Left ventricle myocardium superior (tissue), 1 donor: ENCODE results near the gene KRTAP10-8. TPM values are rescaled to one million over a fixed set of nuclear protein-coding genes. Genes with fewer than 3 reads are reported as not detected.
"Not testable (repeated sequence)": the region's sequence is repeated elsewhere in the genome, so short reads cannot be mapped to it uniquely, and the experiment has no call there.

Source experiments
- ATAC-seq: fragments of 200-7000 bp; cut with Tn5 transposase; one replicate; pipeline ENCODE4 v1.9.1; 2020; ENCODE audit warnings: mild to moderate bottlenecking, moderate library complexity
- DNase-seq: peaks from one replicate; pipeline ENCODE4 v3.0.0-alpha.2; 2020
- intact Hi-C: fragments of 100-400 bp; cut with micrococcal nuclease; formaldehyde crosslinking; loops from one replicate; pipeline ENCODE4 v1.11.0; 2022
- total RNA-seq: library from RNA; stranded (reverse); fragmentation: NEBNext Ultra II Directional; extraction: Animal tissue kit (Norgen Biotek cat#: 25700); gene quantifications from one replicate; pipeline ENCODE4 v1.2.1, GENCODE V29; 2021
- donor health status: DM: no; HTN: yes; CAD: no; lungs with severe emphysema.

The KRTAP10-8 gene
- total RNA-seq, 1 donor from 2014 or later = not detected

GRCh38 chr21:44636209-44637017, 24.5 kb downstream of the KRTAP10-8 start:
- no peak for DNase-seq
- intact Hi-C loops = no loop called here

GRCh38 chr21:44637018-44637850, 25.4 kb downstream of the KRTAP10-8 start, which contains the start of gene KRTAP10-10:
Gene KRTAP10-10, plus strand, starts transcription at chr21:44637356. Its CDS starts 62 bp downstream, at chr21:44637418.
- no peak for DNase-seq
- intact Hi-C loops = no loop called here
- ATAC-seq = no peak

More at GRCh38 chr21:44636209-44637017, 24.5 kb downstream of the KRTAP10-8 start:
- no peak for ATAC-seq

- intact Hi-C loops, ATAC-seq, DNase-seq: not testable (repeated sequence)
Measured at GRCh38 chr21:44637851-44638348, 26.0 kb downstream of the KRTAP10-8 start.

GRCh38 chr21:44638506-44639330, 26.8 kb downstream of the KRTAP10-8 start:
- intact Hi-C loops, DNase-seq, ATAC-seq: not testable (repeated sequence)

- no peak for DNase-seq
- intact Hi-C loops = no loop called here
- ATAC-seq = no peak
Measured at GRCh38 chr21:44639331-44639655, 27.4 kb downstream of the KRTAP10-8 start.

GRCh38 chr21:44640761-44641160, 28.9 kb downstream of the KRTAP10-8 start:
- DNase-seq (no peak), ATAC-seq (no peak)
- intact Hi-C loops = no loop called here

GRCh38 chr21:44643741-44644310, 31.9 kb downstream of the KRTAP10-8 start:
- intact Hi-C loops = no loop called here
- no peak for DNase-seq

GRCh38 chr21:44644878-44645277, 33.0 kb downstream of the KRTAP10-8 start:
- no peak for ATAC-seq
- DNase-seq = no peak
- intact Hi-C loops = no loop called here

More at GRCh38 chr21:44643741-44644310, 31.9 kb downstream of the KRTAP10-8 start:
- no peak for ATAC-seq

GRCh38 chr21:44646366-44647221, 34.7 kb downstream of the KRTAP10-8 start, which contains the start of gene KRTAP10-11:
Gene KRTAP10-11, plus strand, starts transcription at chr21:44646414. Its CDS starts 45 bp downstream, at chr21:44646459.
- DNase-seq, ATAC-seq, intact Hi-C loops: not testable (repeated sequence)

- DNase-seq (no peak), ATAC-seq (no peak)
- intact Hi-C loops = no loop called here
Measured at GRCh38 chr21:44647222-44647552, 35.3 kb downstream of the KRTAP10-8 start.

GRCh38 chr21:44648557-44649311, 36.9 kb downstream of the KRTAP10-8 start:
- intact Hi-C loops = no loop called here
- no peak for DNase-seq
- no peak for ATAC-seq

GRCh38 chr21:44649521-44650100, 37.7 kb downstream of the KRTAP10-8 start:
- no peak for DNase-seq
- intact Hi-C loops = no loop called here
- ATAC-seq = no peak

GRCh38 chr21:44650265-44650972, 38.5 kb downstream of the KRTAP10-8 start:
- ATAC-seq = no peak
- DNase-seq = no peak
- intact Hi-C loops = no loop called here

- DNase-seq (no peak), ATAC-seq (no peak)
- intact Hi-C loops = no loop called here
Measured at GRCh38 chr21:44650973-44651675, 39.2 kb downstream of the KRTAP10-8 start.

- intact Hi-C loops = no loop called here
- DNase-seq (no peak), ATAC-seq (no peak)
Measured at GRCh38 chr21:44653123-44653522, 41.2 kb downstream of the KRTAP10-8 start.
